ENCODE data around the gene TEX29.

DNA sequence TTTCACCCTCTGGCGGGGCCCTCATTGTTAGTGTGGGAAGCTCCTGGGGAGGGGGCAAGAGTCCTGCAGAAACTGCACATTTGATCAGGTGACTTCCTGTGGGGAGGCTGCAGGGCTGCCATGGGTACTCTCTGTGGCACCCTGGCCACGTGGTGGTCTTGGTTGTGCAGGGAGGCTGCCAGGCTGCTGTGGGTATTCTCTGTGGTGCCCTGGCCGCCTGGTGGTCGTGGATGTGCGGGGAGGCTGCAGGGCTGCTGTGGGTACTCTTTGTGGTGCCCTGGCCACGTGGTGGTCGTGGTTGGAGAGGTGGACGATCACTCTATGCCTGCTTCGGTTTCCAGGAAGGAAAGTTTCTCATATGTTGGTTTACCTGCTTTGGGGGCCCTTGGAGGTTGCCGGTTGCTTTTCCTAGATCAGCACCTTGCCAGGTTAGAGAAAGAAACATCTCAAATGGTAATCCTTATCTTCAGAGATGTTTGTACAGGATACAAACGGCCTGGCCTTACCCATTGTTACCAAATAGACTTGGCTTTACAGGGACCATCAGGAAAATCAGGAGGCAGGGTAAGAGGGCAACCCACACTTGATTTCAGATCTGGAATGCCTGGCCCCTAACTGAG, 22.9 kb downstream of the TEX29 start:
- TF ChIP-seq, protein P1, sequence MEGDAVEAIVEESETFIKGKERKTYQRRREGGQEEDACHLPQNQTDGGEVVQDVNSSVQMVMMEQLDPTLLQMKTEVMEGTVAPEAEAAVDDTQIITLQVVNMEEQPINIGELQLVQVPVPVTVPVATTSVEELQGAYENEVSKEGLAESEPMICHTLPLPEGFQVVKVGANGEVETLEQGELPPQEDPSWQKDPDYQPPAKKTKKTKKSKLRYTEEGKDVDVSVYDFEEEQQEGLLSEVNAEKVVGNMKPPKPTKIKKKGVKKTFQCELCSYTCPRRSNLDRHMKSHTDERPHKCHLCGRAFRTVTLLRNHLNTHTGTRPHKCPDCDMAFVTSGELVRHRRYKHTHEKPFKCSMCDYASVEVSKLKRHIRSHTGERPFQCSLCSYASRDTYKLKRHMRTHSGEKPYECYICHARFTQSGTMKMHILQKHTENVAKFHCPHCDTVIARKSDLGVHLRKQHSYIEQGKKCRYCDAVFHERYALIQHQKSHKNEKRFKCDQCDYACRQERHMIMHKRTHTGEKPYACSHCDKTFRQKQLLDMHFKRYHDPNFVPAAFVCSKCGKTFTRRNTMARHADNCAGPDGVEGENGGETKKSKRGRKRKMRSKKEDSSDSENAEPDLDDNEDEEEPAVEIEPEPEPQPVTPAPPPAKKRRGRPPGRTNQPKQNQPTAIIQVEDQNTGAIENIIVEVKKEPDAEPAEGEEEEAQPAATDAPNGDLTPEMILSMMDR (conservative IDR thresholded peaks at IDR 0.05; ENCODE audit: low read depth, low read length) = no peak
- TF ChIP-seq EZH2 (IDR thresholded peaks at IDR 0.05; ENCODE audit: borderline replicate concordance, low read depth, low read length, poor library complexity, severe bottlenecking) = no peak
